AG04449 (cell line): ENCODE measurements around the gene TC2N.

ENCODE experiments used
- CTCF ChIA-PET: fragments of 350-600 bp; formaldehyde crosslinking; extraction: SDS; loops from one replicate; lab custom pipeline; 2021; ENCODE audit warnings: antibody characterized with exemption; lab: Yijun Ruan, JAX
- POLR2A ChIA-PET: fragments of 400-600, 350-600 bp; formaldehyde crosslinking; extraction: SDS; loops from one replicate; lab custom pipeline; 2020; ENCODE audit warnings: antibody characterized with exemption, inconsistent platforms; lab: Yijun Ruan, JAX
- DNase-seq: peaks from one replicate; pipeline ENCODE4 v3.0.0-alpha.2; 2010; ENCODE audit warnings: low read depth, low spot score
- H3K4me3 ChIP-seq: 2 replicates; pipeline ENCODE4 v1.5.1; 2011; ENCODE audit warnings: low read depth, mild to moderate bottlenecking, control low read depth, low read length
- TF ChIP-seq, protein P1 (sequence below): IDR thresholded peaks from one replicate; pipeline ENCODE4 v1.5.1; 2011; ENCODE audit warnings: mild to moderate bottlenecking, moderate library complexity, low read length, control low read depth, inconsistent platforms; ENCODE audit not compliant: insufficient read depth; ENCODE audit errors: missing control alignments

Gene TC2N

DNA sequence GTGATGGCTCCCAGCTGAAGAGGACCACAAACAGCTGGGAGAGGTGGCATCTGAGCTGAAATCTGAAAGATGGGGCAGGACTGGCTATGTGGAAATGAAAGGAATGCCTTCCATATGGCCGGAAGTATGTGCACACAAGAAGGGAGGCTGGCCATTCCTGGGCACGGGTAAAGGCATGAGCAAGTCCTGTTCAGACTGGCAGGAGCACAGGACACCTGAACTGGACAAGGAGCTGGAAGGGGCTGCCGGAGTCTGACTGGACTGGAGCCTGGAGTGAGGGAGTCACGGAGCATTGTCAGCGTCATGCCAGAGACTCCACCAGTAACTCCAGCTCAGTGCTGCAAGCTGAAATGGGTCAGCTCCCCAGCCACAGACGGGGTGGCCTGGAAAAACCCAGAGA, 11.9 kb upstream of the TC2N start:
- ChIA-PET CTCF (no interaction called here), POLR2A (no interaction called here)
- TF ChIP-seq, protein P1, sequence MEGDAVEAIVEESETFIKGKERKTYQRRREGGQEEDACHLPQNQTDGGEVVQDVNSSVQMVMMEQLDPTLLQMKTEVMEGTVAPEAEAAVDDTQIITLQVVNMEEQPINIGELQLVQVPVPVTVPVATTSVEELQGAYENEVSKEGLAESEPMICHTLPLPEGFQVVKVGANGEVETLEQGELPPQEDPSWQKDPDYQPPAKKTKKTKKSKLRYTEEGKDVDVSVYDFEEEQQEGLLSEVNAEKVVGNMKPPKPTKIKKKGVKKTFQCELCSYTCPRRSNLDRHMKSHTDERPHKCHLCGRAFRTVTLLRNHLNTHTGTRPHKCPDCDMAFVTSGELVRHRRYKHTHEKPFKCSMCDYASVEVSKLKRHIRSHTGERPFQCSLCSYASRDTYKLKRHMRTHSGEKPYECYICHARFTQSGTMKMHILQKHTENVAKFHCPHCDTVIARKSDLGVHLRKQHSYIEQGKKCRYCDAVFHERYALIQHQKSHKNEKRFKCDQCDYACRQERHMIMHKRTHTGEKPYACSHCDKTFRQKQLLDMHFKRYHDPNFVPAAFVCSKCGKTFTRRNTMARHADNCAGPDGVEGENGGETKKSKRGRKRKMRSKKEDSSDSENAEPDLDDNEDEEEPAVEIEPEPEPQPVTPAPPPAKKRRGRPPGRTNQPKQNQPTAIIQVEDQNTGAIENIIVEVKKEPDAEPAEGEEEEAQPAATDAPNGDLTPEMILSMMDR = no peak
- H3K4me3 ChIP-seq = no peak overlapping the region
- no peak for DNase-seq

DNA sequence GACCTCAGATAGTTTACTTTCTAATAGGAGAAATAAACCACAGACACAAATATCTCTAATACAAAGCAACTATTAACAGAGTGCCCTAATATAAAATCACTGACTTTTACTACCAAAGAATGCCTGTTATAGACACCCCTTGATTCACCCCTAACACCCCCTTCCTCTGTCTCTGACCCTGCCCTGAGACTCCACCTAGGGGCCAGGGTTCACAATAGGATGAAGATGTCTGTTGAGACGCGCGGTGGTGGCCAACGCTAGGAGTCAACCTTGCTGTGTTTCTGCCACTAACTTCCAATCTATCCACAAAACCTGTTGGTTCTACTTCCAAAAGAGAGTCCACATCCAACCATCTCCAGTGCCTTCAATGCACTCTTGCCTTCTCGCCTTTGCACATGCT, 10.9 kb upstream of the TC2N start:
- TF ChIP-seq, protein P1 = no peak
- no peak overlapping the region for H3K4me3 ChIP-seq
- POLR2A ChIA-PET = no interaction called here
- no peak for DNase-seq
- CTCF ChIA-PET = no interaction called here

DNA sequence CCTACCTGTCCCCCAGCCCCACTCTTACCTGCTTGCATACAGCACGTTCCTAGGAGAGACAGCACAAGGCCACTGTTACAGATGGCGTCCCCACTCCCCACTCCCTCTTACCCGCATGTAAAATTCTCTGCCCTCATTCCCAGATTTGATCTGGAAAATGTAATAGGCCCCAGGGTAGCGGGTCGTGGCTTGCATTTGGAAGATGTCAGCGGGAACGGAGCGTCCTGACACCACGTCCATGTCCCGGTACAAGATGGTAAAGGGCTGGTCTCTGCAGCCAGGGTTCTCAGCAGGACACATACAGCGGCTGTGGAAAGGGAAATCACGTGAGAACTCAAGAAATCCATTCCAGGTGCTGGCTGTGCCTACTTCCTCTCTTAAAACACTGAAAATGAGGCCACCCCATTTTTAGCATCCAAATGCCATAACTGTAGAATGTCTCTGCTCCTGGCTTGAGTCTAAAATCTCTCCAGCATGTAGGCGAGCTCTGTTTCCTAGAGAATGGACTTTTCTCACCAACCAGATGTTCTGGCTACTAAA, 10.1 kb upstream of the TC2N start:
- H3K4me3 ChIP-seq = no peak overlapping the region
- ChIA-PET POLR2A (no interaction called here), CTCF (no interaction called here)
- TF ChIP-seq, protein P1 = no peak
- DNase-seq = no peak

DNA sequence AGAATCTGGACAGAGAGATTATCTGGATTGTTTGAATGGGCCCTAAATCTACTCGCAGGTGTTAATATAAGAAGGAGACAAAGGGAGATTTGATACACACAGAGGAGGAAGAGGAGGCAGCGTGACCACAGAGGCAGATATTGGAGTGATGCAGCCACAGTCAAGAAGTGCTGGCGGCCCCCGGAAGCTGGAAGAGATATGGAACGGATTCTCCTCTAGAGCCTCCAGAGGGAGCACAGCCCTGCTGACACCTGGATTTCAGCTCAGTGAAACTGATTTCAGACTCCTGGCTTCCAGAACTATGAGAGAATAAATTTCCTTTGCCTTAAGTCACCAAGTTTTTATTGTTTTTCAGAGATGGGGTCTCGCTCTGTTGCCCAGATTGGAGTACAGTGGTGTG, 9.2 kb upstream of the TC2N start:
- ChIA-PET CTCF (no interaction called here), POLR2A (no interaction called here)
- TF ChIP-seq, protein P1 = no peak
- no peak for DNase-seq
- H3K4me3 ChIP-seq = no peak overlapping the region

DNA sequence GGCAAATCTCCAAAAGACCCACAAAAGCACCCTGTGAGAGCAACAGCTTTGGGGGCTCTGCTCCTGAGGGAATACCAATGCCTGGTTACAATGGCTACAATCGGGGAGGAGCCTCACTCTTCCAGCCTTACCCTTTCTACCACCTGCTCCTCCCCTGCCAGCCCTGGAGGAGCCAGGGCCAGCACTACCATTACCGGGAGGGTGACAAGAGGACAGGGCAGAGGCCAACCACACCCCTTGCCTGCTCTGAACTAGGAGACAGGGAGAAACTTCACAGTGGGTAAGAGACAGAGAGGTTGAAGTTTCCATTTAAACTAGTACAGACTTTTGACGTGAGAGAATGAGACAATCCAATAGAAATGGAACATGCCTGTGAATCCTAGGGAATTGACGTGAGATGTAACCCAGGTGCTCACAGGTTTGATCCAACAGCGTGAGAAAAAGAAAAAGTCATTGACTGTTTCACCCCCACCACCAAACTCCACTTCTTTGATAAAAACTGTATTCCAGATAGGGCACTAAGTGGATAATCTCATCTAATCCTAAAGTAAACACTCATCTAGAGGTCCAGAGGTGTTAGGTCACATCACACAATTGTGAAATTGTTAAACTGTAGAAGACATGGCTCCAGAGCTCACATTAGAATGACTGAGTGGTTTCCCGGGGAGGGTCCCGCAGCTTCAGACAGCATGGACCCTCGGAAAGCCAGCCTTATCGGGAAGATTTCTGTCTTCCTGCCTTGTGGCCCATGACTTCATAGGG, 8.4 kb upstream of the TC2N start:
- ChIA-PET POLR2A (no interaction called here), CTCF (no interaction called here)
- no peak overlapping the region for H3K4me3 ChIP-seq
- no peak for DNase-seq
- TF ChIP-seq, protein P1 = no peak

DNA sequence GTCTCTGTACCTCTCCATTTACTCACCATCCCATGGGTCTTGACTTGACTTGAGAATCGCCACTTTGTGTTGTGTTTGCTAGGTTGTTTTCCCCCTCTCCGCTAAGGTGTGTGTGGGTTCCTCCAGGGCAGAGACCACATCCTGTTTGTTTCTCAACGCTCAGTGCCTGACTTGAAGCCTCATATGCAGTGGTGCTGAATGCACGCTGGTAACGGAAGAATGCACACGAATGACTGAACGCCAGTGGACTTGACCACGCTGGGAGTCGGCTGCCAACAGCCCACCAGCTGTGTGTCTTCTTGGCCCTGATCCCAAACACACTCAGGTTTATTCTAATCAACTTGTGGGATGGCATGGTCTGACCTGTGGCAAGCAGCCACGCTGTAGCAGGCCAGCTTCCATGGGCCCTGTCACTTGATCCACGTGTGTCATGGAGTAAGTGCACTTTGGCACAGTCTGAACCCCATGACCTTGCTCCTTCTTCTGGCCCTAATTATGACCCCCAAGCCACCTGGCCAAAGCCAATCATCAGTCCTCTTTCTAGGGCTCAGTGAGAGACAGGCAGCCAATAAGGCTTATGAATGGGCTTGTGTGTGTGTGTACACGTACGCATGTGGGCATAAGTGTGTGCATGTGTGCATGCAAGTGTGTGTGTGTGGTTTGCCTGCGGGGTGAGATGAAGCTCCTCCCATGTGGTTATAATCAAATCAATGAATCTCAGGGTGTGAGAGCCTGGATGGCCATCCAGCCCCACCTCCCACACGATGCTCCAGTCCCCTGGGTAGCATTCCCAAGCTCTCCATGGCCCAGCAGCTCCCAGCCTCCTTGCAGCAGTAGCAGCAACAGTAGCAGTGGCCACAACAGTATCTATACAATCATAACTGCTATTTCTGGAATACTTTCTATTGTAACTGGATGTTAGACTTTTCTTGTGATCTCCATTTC, 6.4 kb upstream of the TC2N start:
- no peak for DNase-seq
- ChIA-PET POLR2A (no interaction called here), CTCF (no interaction called here)
- TF ChIP-seq, protein P1 = no peak
- no peak overlapping the region for H3K4me3 ChIP-seq
